ENCODE results near the gene RERE.

- TF ChIP-seq, protein P1, sequence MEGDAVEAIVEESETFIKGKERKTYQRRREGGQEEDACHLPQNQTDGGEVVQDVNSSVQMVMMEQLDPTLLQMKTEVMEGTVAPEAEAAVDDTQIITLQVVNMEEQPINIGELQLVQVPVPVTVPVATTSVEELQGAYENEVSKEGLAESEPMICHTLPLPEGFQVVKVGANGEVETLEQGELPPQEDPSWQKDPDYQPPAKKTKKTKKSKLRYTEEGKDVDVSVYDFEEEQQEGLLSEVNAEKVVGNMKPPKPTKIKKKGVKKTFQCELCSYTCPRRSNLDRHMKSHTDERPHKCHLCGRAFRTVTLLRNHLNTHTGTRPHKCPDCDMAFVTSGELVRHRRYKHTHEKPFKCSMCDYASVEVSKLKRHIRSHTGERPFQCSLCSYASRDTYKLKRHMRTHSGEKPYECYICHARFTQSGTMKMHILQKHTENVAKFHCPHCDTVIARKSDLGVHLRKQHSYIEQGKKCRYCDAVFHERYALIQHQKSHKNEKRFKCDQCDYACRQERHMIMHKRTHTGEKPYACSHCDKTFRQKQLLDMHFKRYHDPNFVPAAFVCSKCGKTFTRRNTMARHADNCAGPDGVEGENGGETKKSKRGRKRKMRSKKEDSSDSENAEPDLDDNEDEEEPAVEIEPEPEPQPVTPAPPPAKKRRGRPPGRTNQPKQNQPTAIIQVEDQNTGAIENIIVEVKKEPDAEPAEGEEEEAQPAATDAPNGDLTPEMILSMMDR (IDR thresholded peaks at IDR 0.05), result no peak
- TF ChIP-seq POLR2A (IDR thresholded peaks at IDR 0.05), result no peak
Observed at GRCh38 chr1:8595332-8595731, 222.1 kb downstream of the RERE start.

All from adrenal gland (tissue), 5 donors.